Body of pancreas (tissue), 4 donors: ENCODE data around the gene AGAP5.

Experiments used
- POLR2A ChIP-seq, 3 donors: fragments of 450-650 bp; IDR thresholded peaks; one replicate each; pipeline ENCODE4 v1.6.1; 2016; ENCODE audit warnings: antibody characterized with exemption in 3 of 3, mild to moderate bottlenecking in 2 of 3
- TF ChIP-seq, protein P1 (sequence below), 7 experiments: fragments of 450-650 bp in 4 of 7; fragments of 200-600 bp in 3 of 7; sonication (generic) in 3 of 7; IDR thresholded peaks; one replicate each; pipeline ENCODE4 v1.5.1; 2016 to 2019; ENCODE audit warnings: antibody characterized with exemption in 7 of 7

DNA sequence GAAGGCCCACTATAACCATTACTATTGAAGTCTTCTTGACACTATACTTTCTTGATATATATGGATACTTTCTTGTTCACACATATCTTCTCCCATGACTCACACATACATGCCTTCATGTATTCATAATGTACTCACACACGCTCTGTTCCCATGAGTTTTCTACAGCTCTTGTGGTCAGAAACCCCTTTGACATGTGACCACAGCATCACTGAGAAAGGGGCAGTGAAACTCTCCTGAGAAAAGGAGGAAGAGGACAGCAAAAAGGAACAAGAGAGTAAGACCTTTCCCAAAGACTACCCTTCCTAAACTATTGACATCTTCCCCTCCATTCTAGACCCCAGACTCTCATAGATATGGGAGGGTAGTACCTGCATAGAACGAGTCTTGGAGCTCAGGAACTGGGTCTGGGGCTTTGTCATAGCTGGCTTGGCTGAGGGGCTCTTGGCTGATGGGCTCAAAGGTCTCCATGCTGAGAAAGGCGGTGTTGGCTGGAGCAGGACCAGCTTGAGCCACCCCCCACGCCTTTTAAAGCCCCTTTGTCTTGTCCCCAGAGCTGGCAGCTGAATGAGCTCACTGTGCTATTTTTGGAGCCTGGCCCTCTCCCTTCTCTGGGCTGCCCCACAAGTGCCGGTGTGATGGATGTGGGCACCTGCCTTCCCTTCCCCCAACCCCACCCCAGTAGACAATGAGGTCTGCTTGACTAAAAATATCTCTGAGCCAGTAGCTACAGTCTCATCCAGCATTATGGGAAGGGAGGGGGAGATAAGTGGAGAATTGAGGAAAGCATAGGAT, 47.2 kb downstream of the AGAP5 start:
- TF ChIP-seq, protein P1, sequence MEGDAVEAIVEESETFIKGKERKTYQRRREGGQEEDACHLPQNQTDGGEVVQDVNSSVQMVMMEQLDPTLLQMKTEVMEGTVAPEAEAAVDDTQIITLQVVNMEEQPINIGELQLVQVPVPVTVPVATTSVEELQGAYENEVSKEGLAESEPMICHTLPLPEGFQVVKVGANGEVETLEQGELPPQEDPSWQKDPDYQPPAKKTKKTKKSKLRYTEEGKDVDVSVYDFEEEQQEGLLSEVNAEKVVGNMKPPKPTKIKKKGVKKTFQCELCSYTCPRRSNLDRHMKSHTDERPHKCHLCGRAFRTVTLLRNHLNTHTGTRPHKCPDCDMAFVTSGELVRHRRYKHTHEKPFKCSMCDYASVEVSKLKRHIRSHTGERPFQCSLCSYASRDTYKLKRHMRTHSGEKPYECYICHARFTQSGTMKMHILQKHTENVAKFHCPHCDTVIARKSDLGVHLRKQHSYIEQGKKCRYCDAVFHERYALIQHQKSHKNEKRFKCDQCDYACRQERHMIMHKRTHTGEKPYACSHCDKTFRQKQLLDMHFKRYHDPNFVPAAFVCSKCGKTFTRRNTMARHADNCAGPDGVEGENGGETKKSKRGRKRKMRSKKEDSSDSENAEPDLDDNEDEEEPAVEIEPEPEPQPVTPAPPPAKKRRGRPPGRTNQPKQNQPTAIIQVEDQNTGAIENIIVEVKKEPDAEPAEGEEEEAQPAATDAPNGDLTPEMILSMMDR (IDR thresholded peaks at IDR 0.05), result no peak
- TF ChIP-seq POLR2A (IDR thresholded peaks at IDR 0.05), result no peak
